GM21619 (cell line): ENCODE measurements around the gene GSS.

ENCODE experiments used
- ATAC-seq: cut with Tn5 transposase; IDR thresholded peaks from one replicate; pipeline ENCODE4 v1.9.1; 2021; ENCODE audit not compliant: unreplicated experiment

The GSS gene

GRCh38 chr20:34955231-34956040, at the start of gene GSS, which contains the start of gene MYH7B:
GSS (minus strand) TSS chr20:34955806; CDS start chr20:34951852, 3,954 bp downstream.
MYH7B (plus strand) TSS chr20:34955868; CDS start chr20:34978006, 22,138 bp downstream.
- ATAC-seq: peak; percentile 73

GRCh38 chr20:35004749-35005462, 49.3 kb upstream of the GSS start:
- no peak for ATAC-seq

GRCh38 chr20:35004051-35004725, 48.6 kb upstream of the GSS start:
- no peak for ATAC-seq

GRCh38 chr20:35003211-35004031, 47.8 kb upstream of the GSS start:
- ATAC-seq: no peak

GRCh38 chr20:35002426-35003210, 47.0 kb upstream of the GSS start:
- ATAC-seq: no peak

- no peak for ATAC-seq
Measured at GRCh38 chr20:35001596-35002362, 46.2 kb upstream of the GSS start.

- no peak for ATAC-seq
Measured at GRCh38 chr20:35000922-35001595, 45.5 kb upstream of the GSS start.

- no peak for ATAC-seq
Measured at GRCh38 chr20:35000311-35000921, 44.8 kb upstream of the GSS start.

GRCh38 chr20:34999782-35000181, 44.2 kb upstream of the GSS start:
- ATAC-seq: no peak

GRCh38 chr20:34999021-34999451, 43.4 kb upstream of the GSS start:
- no peak for ATAC-seq

- no peak for ATAC-seq
Measured at GRCh38 chr20:34998331-34998950, 42.8 kb upstream of the GSS start.

GRCh38 chr20:34997774-34998173, 42.2 kb upstream of the GSS start:
- no peak for ATAC-seq

- ATAC-seq: no peak
Measured at GRCh38 chr20:34997131-34997561, 41.5 kb upstream of the GSS start.

- ATAC-seq: no peak
Measured at GRCh38 chr20:34996243-34997028, 40.8 kb upstream of the GSS start.

- ATAC-seq: no peak
Measured at GRCh38 chr20:34995696-34996095, 40.1 kb upstream of the GSS start.

- ATAC-seq: no peak
Measured at GRCh38 chr20:34995192-34995591, 39.6 kb upstream of the GSS start.
